Gastroesophageal sphincter (tissue), 4 donors: ENCODE data around the gene DRD2. TPM values are rescaled to one million over a fixed set of nuclear protein-coding genes. Genes with fewer than 3 reads are reported as not detected.

ENCODE experiments used
- ATAC-seq: fragments of 150-250 bp; one replicate; pipeline ENCODE4 v1.9.1; 2016; ENCODE audit warnings: mild to moderate bottlenecking, moderate library complexity
- H3K27ac ChIP-seq, 4 donors: fragments of 200-600 bp; sonication (generic) in 3 of 4; 1 replicate in 3 of 4; 2 replicates in 1 of 4; pipeline ENCODE4 v1.5.1; 2016 to 2019
- H3K27me3 ChIP-seq: fragments of 200-600 bp; sonication (generic); one replicate; pipeline ENCODE4 v1.5.1; 2019
- H3K36me3 ChIP-seq, 2 donors: fragments of 200-600 bp; sonication (generic); one replicate each; pipeline ENCODE4 v1.5.1; 2019; ENCODE audit warnings: control low read depth in 1 of 2
- H3K4me1 ChIP-seq, 3 donors: fragments of 200-600 bp; sonication (generic); 1 replicate in 2 of 3; 2 replicates in 1 of 3; pipeline ENCODE4 v1.5.1; 2016 to 2019; ENCODE audit warnings: control low read depth in 2 of 3
- H3K4me3 ChIP-seq, 2 donors: fragments of 200-600 bp; sonication (generic); one replicate each; pipeline ENCODE4 v1.5.1; 2019; ENCODE audit warnings: mild to moderate bottlenecking in 1 of 2, moderate library complexity in 1 of 2
- H3K9me3 ChIP-seq, 3 donors: fragments of 200-600 bp; sonication (generic); one replicate each; pipeline ENCODE4 v1.5.1; 2017 to 2019; ENCODE audit warnings: control low read depth in 2 of 3
- CTCF ChIP-seq, 4 experiments: fragments of 200-600 bp in 2 of 4; fragments of 450-650 bp in 2 of 4; sonication (generic) in 1 of 4; IDR thresholded peaks; one replicate each; pipeline ENCODE4 v1.5.1; 2017 to 2019; ENCODE audit warnings: antibody characterized with exemption in 4 of 4, mild to moderate bottlenecking in 2 of 4, moderate library complexity in 2 of 4
- EP300 ChIP-seq: sonication (generic); formaldehyde crosslinking; IDR thresholded peaks from one replicate; pipeline ENCODE4 v1.6.1; 2017; ENCODE audit warnings: antibody characterized with exemption, mild to moderate bottlenecking
- POLR2A ChIP-seq, 2 donors: fragments of 450-650 bp; IDR thresholded peaks; one replicate each; pipeline ENCODE4 v1.6.1; 2017; ENCODE audit warnings: antibody characterized with exemption in 2 of 2, mild to moderate bottlenecking in 2 of 2, moderate library complexity in 1 of 2
- POLR2AphosphoS5 ChIP-seq: sonication (generic); formaldehyde crosslinking; IDR thresholded peaks from one replicate; pipeline ENCODE4 v1.6.1; 2017; ENCODE audit warnings: antibody characterized with exemption
- WGBS, 2 donors: methylation state at CpG; one replicate each; pipeline ENCODE4 v1.1.5; 2018; ENCODE audit warnings: low coverage in 1 of 2; 5-methylcytosine and 5-hydroxymethylcytosine counted together
- total RNA-seq, 4 donors: library from RNA; depleted of rRNA; stranded (reverse); fragments of >200 nt; gene quantifications; one replicate each; pipeline ENCODE4 v1.1.0, GENCODE V29; 2016

The DRD2 gene
- total RNA-seq, 4 donors from 2014 or later: 0.13 to 0.35 TPM; not detected in 2

- Histone ChIP-seq H3K27ac (no peak overlapping the region), H3K36me3 (no peaks in the 10 kb centered on the region), H3K27me3 (peaks cover 16% of the 10 kb centered on the region), H3K9me3 (no peaks in the 10 kb centered on the region), H3K4me1 (no peaks in the 10 kb centered on the region), H3K4me3 (no peak overlapping the region)
- 57 to 80% methylated on average over 2 to 3 of the region's 3 CpGs for WGBS, 2 donors
- TF ChIP-seq POLR2AphosphoS5: no peak
- TF ChIP-seq EP300: no peak
- TF ChIP-seq CTCF (IDR thresholded peaks at IDR 0.05): no peak
- no peak for TF ChIP-seq POLR2A (IDR thresholded peaks at IDR 0.05)
- ATAC-seq: no peak
These were observed 13.6 kb downstream of the DRD2 start for GRCh38 chr11:113461639-113462038.

GRCh38 chr11:113460469-113460868 is 14.7 kb downstream of the DRD2 start:
- no peak overlapping the region for H3K4me3 ChIP-seq
- no peaks in the 10 kb centered on the region for H3K36me3 ChIP-seq
- H3K27me3 ChIP-seq: peaks cover 11% of the 10 kb centered on the region
- no peaks in the 10 kb centered on the region for H3K9me3 ChIP-seq
- WGBS, 2 donors: no CpG with 5 or more reads among the region's 3 CpGs
- no peak for ATAC-seq
- no peak for TF ChIP-seq POLR2A (IDR thresholded peaks at IDR 0.05)
- no peak for TF ChIP-seq POLR2AphosphoS5
- no peak for TF ChIP-seq CTCF (IDR thresholded peaks at IDR 0.05)
- no peak for TF ChIP-seq EP300
- no peaks in the 10 kb centered on the region for H3K4me1 ChIP-seq
- no peak overlapping the region for H3K27ac ChIP-seq

GRCh38 chr11:113458189-113458588 is 17.0 kb downstream of the DRD2 start:
- no peaks in the 10 kb centered on the region for H3K4me1 ChIP-seq
- no peak overlapping the region for H3K27ac ChIP-seq
- peaks cover 11% of the 10 kb centered on the region for H3K27me3 ChIP-seq
- ATAC-seq: no peak
- no peak for TF ChIP-seq EP300
- no peak for TF ChIP-seq CTCF (IDR thresholded peaks at IDR 0.05)
- no peak for TF ChIP-seq POLR2A (IDR thresholded peaks at IDR 0.05)
- no peak for TF ChIP-seq POLR2AphosphoS5
- no peaks in the 10 kb centered on the region for H3K36me3 ChIP-seq
- H3K9me3 ChIP-seq: no peaks in the 10 kb centered on the region
- 55 to 91% methylated on average over 1 of the region's 1 CpG for WGBS, 2 donors
- H3K4me3 ChIP-seq: no peak overlapping the region

- Histone ChIP-seq H3K9me3 (no peaks in the 10 kb centered on the region), H3K4me3 (no peak overlapping the region), H3K27ac (no peak overlapping the region), H3K27me3 (peaks cover 11% of the 10 kb centered on the region), H3K4me1 (no peaks in the 10 kb centered on the region), H3K36me3 (no peaks in the 10 kb centered on the region)
- no peak for TF ChIP-seq EP300
- TF ChIP-seq POLR2A (IDR thresholded peaks at IDR 0.05): no peak
- no peak for ATAC-seq
- 39 to 83% methylated on average over 1 to 2 of the region's 2 CpGs for WGBS, 2 donors
These were observed 17.4 kb downstream of the DRD2 start for GRCh38 chr11:113457784-113458183.

- Histone ChIP-seq H3K9me3 (no peaks in the 10 kb centered on the region), H3K4me3 (no peak overlapping the region), H3K27ac (no peak overlapping the region), H3K27me3 (peaks cover 2% of the 10 kb centered on the region), H3K36me3 (no peaks in the 10 kb centered on the region), H3K4me1 (no peaks in the 10 kb centered on the region)
- WGBS, 2 donors: 23% methylated on average over 2 of the region's 2 CpGs; no CpG with 5 or more reads in 1 of the 2 donors
- no peak for TF ChIP-seq POLR2A (IDR thresholded peaks at IDR 0.05)
- TF ChIP-seq CTCF (IDR thresholded peaks at IDR 0.05): no peak
- TF ChIP-seq POLR2AphosphoS5: no peak
- TF ChIP-seq EP300: no peak
- ATAC-seq: no peak
These were observed 20.7 kb downstream of the DRD2 start for GRCh38 chr11:113454455-113454854.
